GM21515 (cell line): ENCODE measurements around the gene TECPR1.

Source experiments
- ATAC-seq: cut with Tn5 transposase; IDR thresholded peaks from one replicate; pipeline ENCODE4 v1.9.1; 2021; ENCODE audit not compliant: unreplicated experiment

TECPR1 gene

DNA sequence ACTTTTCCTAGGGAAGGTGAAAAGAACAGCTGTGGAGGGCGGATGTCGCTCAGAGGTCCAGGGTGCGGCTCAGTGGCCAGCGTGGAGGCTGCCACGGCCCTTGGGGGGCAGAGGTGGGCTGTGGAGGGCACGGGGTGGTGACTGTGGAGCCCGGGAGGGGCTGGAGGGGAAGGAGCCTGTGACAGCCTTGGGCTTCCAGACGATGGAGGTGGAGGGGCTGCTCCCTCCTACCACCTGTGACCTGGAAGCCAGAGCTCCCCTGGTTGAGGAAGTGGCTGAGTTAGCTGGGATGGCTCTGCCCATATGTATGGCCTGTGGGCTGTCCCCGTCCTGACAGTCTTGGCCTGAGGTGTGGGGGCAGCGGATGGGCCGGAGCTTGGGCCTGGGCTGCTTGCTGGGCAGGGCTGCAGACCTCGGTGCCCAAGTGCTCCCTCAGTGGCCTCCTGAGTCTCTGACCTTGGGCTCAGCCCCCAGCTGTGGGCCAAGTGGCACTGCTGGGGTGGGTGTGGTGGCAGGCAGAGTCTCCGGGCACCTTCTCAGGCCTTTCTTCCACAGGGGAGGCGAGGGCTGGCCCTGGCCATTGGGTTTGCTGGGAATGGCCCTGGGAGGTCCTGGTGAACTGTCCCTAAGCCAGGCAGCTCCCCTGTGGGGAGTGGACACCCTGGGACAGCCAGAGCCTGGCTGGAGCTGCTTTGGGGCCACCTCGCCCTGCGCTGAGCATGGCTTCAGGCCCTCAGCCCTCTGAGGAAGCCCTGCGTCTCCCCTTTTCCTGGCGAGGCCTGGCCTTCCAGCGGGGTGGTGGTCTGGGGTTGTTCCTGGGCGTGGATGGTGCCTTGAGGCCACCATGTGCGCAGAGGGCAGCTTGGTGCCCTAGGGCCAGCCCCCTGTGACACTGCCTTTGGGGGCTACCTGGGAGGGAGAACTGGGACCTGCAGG is 33.4 kb upstream of the TECPR1 start:
- no peak for ATAC-seq

DNA sequence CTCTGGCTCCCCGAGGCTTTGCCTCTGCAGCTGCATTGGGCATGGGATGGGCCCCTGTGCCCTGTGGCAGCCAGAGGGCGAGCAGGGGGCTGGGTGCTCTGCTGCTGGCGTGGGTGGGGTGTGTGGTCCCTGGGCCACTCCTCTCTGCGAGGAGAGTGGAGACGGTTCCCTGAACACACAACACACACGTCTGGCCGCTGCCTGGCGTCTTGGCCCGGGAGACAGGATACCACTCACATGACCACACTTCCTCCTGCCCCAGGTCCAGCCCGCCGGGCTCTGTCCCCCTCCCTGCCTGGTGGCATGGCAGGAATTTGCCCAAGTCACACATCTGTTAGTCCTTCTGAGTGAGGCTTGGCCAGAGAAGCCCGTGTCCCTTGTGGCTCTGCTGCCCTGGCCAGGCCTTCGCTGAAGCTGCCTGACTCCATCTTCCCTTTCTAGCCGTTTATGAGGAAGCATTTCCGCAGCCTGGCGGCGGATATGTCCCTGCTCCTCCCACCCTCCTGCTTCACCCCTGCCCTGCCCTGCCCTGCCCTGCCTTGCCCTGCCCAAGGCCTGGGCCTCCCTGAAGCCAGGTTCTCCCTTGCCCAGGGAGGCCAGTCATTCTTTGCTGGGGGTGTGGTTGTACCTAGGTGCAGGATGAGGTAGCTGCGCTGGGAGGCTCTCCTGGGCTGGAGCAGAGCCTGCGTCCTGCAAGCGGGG is 32.5 kb upstream of the TECPR1 start:
- ATAC-seq, result no peak

DNA sequence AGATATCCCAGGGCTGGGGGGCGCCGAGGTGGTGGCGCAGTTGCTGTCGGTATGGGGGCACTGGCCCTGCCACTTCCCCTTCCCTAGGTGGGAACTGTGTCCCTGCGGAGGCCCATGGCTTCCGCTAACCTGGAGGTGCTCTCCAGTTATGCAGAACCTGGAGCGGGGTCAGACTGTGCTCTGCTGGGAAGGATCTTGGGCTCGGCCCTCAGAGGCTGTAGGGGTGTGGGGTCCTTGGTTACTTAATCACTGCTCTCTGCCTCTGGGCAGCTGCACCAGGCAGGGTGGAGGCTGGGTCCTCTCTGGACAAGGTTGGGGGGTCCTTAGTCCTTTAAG is 31.8 kb upstream of the TECPR1 start:
- no peak for ATAC-seq

DNA sequence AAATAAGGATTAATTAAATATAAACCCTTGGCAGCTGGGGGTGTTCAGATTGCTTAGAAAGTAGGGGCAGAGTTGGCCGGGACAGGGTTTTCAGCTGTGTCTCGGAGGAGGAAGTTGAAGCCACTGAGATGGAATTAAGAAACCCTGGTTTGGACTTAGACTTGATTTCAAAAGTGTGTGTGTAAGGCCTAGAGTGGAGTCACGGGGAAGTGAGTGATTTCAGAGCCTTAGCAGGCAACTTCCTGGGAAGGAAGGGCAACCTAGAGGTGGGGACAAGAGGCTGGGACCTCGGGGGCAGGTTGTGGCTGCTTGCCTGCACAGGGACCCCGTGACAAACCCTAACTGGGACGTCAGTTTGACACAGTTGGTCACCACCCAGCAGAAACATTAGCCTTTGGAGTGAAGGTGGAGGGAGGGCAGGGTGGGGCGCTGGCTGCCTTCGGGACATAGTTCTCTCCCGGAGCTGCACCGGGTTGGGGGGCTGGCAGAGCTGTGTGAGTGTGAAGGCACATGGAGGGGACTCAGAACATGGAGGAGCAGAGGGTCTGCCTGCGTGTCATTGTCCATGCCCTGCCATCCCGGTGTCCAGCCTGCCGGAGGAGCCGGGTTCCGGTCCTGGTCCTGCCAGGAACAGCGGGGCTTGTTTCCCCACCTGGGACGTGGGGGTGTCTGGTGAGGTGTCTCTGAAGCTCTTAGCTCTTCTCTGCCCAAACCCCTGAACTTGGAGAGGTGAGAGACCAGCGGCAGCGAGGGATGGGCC is 31.3 kb upstream of the TECPR1 start:
- ATAC-seq, result no peak

DNA sequence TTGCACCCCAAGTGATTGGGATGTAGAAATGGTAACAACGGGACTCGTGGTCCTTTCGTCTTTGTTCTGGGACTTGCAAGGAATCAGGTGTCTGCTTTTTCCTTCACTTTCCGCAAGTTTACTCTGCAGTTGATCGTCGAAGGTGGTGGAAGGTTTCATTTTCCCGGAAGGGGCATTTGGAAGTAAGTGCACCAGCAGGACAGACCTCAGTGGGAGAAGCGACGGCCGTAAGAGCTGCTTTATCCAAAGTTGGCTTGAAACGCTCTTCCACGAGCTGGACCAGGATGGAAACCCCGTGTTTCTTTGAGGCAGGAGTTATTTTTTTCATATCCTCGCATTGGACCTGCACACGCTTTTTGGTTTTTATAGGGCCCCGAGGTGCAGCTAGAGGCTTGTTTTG is 30.7 kb upstream of the TECPR1 start:
- no peak for ATAC-seq

DNA sequence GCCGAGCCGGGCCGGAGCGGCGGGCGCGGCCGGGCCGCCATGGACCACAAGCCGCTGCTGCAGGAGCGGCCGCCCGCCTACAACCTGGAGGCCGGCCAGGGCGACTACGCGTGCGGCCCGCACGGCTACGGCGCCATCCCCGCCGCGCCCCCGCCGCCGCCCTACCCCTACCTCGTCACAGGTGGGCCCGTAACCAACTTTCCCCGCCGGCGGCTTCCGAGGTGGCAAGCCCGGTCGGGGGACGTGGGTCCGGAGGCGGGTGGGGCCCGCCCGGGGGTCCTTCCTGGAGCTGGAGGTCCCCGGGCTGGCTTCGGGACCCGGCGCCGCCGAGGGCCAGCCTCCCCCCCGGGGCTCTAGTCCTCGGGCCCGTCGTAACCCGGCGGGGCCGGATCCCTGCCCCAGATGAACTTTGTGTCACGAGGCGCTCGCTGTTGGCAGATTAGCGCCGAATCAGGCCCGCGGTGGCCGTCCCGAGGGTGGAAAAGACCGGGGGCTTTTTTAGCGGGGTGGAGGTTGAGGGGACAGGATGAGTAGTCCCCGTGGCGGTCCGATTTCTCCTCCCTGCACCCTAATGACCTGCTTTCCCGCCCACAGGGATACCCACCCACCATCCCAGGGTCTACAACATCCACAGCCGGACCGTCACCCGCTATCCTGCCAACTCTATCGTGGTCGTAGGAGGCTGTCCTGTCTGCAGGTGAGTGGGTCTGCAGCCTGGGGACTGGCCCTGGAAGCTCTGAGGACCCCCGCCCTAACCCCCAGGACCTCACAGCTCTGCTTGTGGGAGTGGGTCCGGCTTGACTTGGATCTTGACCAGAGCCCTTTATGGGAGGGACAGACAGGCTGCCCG is 29.9 kb upstream of the TECPR1 start:
- peak; percentile 33 for ATAC-seq

DNA sequence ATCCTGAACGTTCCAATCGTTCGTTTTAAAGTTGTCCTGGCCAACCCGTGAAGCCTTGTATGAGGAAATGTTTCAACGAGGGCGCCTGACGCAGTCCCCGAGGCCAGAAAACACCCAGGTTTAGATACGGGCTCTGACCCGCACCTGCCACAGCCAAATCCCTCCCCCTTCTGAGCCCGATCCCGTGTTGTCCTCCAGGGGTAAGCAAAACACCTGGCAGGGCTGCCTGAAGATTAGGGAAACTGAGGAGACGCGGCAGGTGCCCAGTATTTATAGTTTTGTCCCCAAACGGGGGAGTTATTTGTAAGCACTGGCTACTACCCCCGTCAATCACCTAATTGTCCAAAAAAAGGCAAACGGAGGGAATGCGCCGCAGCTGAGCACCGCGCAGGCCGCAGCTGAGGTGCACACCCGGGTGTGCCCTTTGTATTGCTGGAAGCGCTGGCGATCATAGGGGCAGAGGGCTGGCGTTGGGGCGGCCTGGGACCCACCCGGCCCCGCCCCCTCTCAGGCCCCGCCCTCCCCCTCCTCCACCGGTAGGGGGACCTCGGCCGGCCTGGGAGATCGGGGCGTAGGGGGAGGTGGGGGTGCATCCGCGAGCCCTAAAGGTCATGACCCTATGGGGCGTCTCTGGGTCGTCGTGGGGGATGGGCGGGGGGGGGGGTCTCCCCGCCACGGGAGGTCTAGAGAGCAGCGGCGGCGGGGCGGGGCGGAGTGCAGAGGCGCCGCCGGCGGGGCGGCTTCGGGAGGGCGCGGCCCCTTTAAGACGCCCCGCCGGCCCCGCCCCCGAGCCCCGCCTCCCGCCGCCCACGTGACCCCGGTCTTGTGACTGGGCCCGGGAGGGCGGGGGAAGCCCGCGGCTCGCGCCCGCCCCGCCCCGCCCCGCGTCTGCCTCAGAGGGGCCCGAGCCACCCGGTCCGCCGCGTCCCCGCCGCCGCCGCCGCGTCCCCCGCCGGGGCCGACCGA is 29.0 kb upstream of the TECPR1 start, which contains the start of gene BRI3:
TSS of gene BRI3 (plus strand) at position 896 of the 966 bp plus-strand sequence. CDS start 110 bp downstream, outside the sequence.
- peak; percentile 76 for ATAC-seq

DNA sequence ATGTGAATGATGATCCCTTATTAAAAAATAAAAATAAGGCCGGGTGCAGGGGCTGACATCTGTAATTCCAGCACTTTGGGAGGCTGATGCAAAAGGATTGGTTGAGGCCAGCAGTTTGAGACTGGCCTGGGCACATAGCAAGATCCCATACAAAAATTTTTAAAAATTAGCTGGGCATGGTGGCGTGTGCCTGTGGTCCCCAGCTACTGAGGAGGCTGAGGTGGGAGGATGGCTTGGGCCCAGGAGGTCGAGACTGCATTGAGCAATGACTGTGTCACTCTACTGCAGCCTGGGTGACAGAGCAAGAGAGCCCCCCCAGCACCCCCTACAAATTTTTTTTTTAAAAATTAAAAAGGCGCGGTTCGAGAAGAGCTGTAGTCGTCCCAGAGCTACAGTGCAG is 28.3 kb upstream of the TECPR1 start:
- ATAC-seq, result no peak

DNA sequence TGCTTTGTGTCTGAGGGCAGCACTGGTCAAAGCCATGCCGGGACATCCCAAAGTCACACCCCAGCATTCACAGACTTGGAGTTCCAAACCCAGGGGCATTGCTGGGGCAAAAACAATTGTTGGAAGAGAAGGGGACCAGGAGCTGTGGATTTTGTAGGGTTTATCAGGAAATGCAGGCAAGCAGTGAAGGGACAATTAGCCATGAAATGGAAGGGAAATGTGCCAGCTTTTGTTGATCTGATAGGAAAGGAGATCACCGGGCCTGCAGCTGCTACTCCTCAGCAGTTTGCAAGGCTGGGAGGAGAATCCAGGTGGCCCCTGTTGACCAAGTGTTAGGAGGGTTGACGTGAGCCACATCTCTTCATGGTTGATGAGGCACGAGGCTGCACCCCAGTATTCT is 26.9 kb upstream of the TECPR1 start:
- ATAC-seq, result no peak

DNA sequence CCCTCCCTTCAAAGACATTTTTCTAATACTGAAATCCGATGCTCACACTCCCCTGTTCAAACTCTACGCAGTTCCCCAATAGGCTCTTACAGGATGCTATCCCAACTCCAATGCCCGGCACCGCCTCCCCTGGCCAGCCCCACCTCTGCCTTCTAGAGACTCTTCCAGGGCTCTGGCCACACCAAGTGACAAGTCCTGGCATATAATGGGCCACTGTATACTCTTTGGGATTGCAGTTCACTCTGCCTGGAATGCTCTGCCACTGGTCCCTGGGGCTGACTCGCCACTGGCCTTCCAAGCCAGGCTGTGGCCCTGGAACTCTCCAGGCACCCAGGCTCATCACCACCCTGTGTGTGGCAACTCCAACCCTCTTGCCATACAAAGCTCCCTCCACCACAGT is 26.4 kb upstream of the TECPR1 start:
- no peak for ATAC-seq

DNA sequence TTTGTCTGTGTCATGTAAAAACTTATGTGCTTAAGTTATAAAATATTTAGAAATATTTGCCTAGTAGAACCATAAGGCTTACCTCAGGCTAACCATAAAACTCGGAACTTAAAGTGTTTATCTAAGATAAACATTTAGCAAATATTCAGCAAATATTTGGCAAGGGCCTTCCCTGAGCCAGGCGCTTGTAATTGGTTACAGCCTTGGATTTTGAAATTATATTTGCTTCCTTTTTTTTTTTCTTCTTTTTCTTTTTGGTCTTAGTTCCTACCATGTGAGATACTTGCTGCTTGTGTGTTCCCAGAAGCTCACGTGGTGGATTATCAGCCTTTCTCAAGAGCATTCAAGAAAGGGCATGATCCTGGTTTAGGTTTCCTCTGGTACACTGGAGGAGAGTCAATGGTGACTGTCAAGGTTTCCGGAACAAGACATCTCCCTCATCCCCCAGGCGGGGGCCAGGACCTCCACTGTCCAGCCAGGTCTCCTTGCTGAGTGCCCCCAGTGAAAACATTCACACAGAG is 24.3 kb upstream of the TECPR1 start:
- ATAC-seq, result no peak

DNA sequence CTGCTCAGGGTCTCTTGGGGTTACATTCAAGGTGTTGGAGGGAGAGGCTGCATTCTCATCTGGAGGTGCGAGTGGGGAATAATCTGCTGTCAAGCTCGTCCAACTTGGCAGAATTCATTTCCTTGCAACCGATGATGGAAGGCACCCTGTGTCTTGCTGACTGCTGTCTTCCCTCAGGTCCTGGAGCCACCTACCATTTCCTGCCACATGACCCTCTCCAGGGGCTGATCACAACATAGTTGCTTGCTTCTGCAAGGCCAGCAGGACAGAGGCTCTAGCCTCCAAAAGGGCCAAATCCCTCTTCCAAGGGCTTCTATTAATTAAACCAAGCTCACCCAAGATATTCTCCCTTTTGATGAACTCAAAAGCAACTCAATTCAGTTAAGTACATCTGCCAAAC is 15.3 kb upstream of the TECPR1 start:
- ATAC-seq, result no peak

DNA sequence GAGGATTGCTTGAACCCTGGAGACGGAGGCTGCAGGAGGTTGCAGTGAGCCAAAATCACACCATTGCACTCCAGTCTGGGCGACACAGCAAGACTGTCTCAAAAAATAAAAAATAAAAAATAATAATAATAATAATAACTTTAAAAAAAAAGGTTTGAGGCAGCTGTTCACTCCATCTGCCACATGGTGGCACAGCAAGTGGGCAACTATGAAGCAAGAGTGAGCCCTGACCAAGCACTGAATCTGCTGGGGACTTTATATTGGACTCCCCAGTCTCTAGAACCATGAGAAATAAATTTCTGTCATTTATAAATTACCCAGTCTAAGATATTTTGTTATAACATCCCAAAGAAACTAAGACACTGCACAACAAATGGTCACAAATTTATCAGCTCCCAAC is 14.8 kb upstream of the TECPR1 start:
- ATAC-seq, result no peak

DNA sequence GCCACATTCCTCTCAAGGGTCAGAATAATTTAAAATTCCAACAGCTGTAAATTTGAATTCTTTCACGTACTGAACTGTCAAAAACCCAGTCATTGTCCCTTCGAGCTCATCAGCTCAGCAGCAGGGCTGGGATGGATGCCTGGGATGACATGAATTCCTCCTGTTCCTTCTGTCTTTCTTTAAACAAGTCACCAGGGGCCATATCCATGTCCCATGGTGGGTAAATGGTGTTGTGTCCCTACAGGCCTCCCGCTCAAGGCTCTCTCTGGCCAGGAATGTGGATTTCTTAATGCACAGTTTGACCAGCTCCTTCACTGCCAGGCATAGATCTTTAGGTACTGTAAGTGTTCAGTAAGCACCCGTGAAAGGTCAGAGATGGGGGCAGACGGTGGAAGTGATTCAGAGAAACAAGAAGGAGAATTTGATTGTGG is 13.8 kb upstream of the TECPR1 start:
- ATAC-seq, result no peak

DNA sequence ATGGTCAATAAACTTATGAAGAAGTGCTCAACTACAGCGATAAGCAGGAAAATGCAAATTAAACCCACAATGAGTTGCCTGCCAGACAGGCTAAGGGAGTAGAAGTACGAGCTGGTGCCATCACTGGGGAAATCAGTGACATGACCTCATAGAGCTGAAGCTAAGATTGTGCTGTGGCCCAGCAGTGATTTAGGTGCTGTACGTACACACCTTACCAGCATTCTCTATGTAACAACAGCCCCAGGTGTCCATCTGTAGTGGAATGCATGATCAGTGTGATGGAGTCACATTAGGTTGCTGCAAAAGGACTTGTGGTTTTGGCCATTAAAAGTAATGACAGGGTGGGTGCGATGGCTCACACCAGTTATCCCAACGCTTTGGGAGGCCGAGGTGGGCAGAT is 5.7 kb upstream of the TECPR1 start:
- no peak for ATAC-seq

DNA sequence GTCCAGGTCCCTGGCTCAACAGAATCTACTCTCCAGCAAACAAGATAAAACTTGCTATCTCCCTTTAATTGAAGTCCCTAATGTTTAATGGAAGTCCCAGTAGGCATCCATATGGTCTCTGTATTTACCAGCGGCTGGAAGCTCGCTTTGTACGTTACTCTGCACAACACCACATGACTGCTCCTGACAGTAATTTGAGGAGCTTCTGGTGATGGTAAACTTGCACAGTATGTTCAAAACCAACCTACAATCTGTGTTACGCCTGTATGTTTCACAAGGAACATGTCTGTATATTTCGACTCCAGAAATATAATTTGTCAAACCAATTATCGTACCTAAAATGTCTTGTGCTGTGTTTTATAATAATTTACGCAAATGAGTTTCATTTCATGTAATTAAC is 4.4 kb upstream of the TECPR1 start:
- ATAC-seq, result no peak

DNA sequence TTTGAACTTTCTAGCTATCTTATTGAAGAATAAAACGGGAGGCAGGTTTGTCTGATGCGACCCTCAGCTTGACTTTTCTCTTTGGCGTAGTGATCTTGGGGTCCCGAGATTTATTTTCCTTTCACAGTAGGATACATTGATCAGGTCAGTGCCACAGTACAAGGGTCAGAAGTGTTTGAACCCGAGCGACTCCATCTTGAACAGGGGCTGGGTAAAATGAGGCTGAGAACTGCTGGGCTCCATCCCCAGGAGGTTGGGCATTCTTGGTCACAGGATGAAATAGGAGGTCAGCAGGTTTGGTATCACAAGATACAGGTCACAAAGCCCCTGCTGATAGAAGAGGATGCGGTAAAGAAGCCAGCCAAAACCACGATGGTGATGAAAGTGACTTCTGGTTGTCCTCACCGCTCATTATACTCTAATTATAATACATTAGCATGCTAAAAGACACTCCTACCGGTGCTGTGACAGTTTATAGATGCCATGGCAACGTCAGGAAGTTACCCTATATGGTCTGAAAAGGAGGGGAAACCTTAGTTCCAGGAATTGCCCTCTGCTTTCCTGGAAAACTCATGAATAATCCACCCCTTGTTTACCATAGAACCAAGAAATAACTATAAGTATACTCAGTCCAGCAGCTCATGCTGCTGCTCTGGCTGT is 3.0 kb upstream of the TECPR1 start:
- no peak for ATAC-seq

DNA sequence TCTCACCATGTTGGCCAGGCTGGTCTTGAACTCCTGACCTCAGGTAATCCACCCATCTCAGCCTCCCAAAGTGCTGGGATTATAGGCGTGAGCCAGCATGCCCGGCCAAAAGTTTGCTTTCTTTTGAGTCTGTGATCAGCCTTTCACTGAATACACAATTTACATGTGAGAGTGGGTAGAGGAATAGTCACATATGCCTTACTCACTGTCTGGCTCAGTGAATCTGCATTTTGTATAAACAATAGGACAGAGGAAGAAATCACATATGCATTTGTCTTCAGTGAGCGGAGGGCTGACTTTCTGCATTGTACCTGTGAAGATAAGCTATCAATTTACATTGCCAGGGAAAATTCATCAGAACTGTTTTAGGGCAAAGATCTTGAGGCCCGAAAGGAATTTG is 2.5 kb upstream of the TECPR1 start:
- ATAC-seq, result no peak
